ENCODE results near the gene HOXC5.

GRCh38 chr12:53983568-53983949 lies 49.3 kb upstream of the HOXC5 start:
- TF ChIP-seq, protein P1, sequence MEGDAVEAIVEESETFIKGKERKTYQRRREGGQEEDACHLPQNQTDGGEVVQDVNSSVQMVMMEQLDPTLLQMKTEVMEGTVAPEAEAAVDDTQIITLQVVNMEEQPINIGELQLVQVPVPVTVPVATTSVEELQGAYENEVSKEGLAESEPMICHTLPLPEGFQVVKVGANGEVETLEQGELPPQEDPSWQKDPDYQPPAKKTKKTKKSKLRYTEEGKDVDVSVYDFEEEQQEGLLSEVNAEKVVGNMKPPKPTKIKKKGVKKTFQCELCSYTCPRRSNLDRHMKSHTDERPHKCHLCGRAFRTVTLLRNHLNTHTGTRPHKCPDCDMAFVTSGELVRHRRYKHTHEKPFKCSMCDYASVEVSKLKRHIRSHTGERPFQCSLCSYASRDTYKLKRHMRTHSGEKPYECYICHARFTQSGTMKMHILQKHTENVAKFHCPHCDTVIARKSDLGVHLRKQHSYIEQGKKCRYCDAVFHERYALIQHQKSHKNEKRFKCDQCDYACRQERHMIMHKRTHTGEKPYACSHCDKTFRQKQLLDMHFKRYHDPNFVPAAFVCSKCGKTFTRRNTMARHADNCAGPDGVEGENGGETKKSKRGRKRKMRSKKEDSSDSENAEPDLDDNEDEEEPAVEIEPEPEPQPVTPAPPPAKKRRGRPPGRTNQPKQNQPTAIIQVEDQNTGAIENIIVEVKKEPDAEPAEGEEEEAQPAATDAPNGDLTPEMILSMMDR (IDR thresholded peaks at IDR 0.05), result no peak
- TF ChIP-seq POLR2A (IDR thresholded peaks at IDR 0.05), result no peak
